NT2/D1 (cell line): ENCODE results near the gene NSMCE1.

Experiments
- SUZ12 ChIP-seq: IDR thresholded peaks from 2 replicates; pipeline ENCODE4 v1.6.1; 2011; ENCODE audit not compliant: insufficient read length, insufficient read depth; ENCODE audit errors: extremely low read depth
- YY1 ChIP-seq: IDR thresholded peaks from 2 replicates; pipeline ENCODE4 v1.6.1; 2011; ENCODE audit not compliant: insufficient read length, insufficient read depth
- ZNF274 ChIP-seq: IDR thresholded peaks from 2 replicates; pipeline ENCODE4 v1.6.1; 2011; ENCODE audit warnings: mild to moderate bottlenecking, low read depth, low read length

- no peak for TF ChIP-seq YY1
- no peak for TF ChIP-seq ZNF274
- no peak for TF ChIP-seq SUZ12
Observed at GRCh38 chr16:27245276-27246172, 23.0 kb downstream of the NSMCE1 start.
